ENCODE results near the gene ABT1. TPM values are rescaled to one million over a fixed set of nuclear protein-coding genes. Genes with fewer than 3 reads are reported as not detected.

Gene ABT1
- total RNA-seq, 1 experiment from 2014 or later: 33.7 TPM

GRCh38 chr6:26571592-26572296 is 25.0 kb upstream of the ABT1 start:
- ATAC-seq (peak; percentile 60), DNase-seq (peak; percentile 97)
- TF ChIP-seq EZH2phosphoT487 (IDR thresholded peaks at IDR 0.05; ENCODE audit: borderline replicate concordance, low read length) (no peak), CTCF (conservative IDR thresholded peaks at IDR 0.05; ENCODE audit: low read depth, low read length) (no peak), EZH2 (IDR thresholded peaks at IDR 0.05; ENCODE audit: low read length, unreplicated experiment) (no peak)
- H3K9me3 ChIP-seq (ENCODE audit: low read length): no peaks in the 10 kb centered on the region
- intact Hi-C loops (cut with micrococcal nuclease): loop anchor here (1.0 to 5.0 kb wide), 3 partner anchors 25 to 339 kb away; partner anchors contain the start of gene ABT1
- peaks cover 5% of the 10 kb centered on the region for H3F3A ChIP-seq (ENCODE audit: low read length, unreplicated experiment)
- H4K20me1 ChIP-seq (ENCODE audit: low read length): no peaks in the 10 kb centered on the region
- no peaks in the 10 kb centered on the region for H3K27me3 ChIP-seq (ENCODE audit: low read length)
- TSS peak; percentile 95 for BruUV-seq (replicated peaks)
- peak overlapping the region; percentile 88 for H3K4me2 ChIP-seq (ENCODE audit: low read length)
- H3K4me3 ChIP-seq (ENCODE audit: low read length): peak overlapping the region; percentile 90
- CTCF ChIA-PET: interaction anchor here (0.6 to 0.7 kb wide), 3 partner anchors 13 to 519 kb away, joined by 3 to 13 read pairs (median 4); no protein-coding TSS in a partner anchor
- peak overlapping the region; percentile 99 for H2AFZ ChIP-seq (ENCODE audit: low read length)
- no peaks in the 10 kb centered on the region for H3K79me2 ChIP-seq (ENCODE audit: low read length)
- H3K4me1 ChIP-seq (ENCODE audit: insufficient read depth, low read length): peaks cover 5% of the 10 kb centered on the region; the same call in 1 of the 2 replicates
- peak overlapping the region; percentile 50 for H3K27ac ChIP-seq (ENCODE audit: low read length)
- peak overlapping the region; percentile 63 for H3K9ac ChIP-seq (ENCODE audit: low read length)
- no peaks in the 10 kb centered on the region for H3K36me3 ChIP-seq (ENCODE audit: low read depth, low read length)
- POLR2A ChIA-PET (ENCODE audit: unreplicated experiment): no interaction called here
- no peaks in the 10 kb centered on the region for H3K9me2 ChIP-seq (replicated peaks; ENCODE audit: low read length)

- ChIA-PET CTCF (no interaction called here), POLR2A (ENCODE audit: unreplicated experiment) (no interaction called here)
- Histone ChIP-seq H2AFZ (ENCODE audit: low read length) (no peak overlapping the region), H3K4me3 (ENCODE audit: low read length) (no peak overlapping the region), H4K20me1 (ENCODE audit: low read length) (no peaks in the 10 kb centered on the region), H3K4me1 (ENCODE audit: insufficient read depth, low read length) (no peaks in the 10 kb centered on the region), H3K4me2 (ENCODE audit: low read length) (no peak overlapping the region), H3F3A (ENCODE audit: low read length, unreplicated experiment) (peaks cover 5% of the 10 kb centered on the region), H3K27me3 (ENCODE audit: low read length) (no peaks in the 10 kb centered on the region), H3K36me3 (ENCODE audit: low read depth, low read length) (no peaks in the 10 kb centered on the region), H3K9me2 (replicated peaks; ENCODE audit: low read length) (no peaks in the 10 kb centered on the region), H3K9ac (ENCODE audit: low read length) (no peak overlapping the region), H3K9me3 (ENCODE audit: low read length) (no peaks in the 10 kb centered on the region), H3K27ac (ENCODE audit: low read length) (no peak overlapping the region), H3K79me2 (ENCODE audit: low read length) (no peaks in the 10 kb centered on the region)
- intact Hi-C loops (cut with micrococcal nuclease): no loop called here
- ATAC-seq: no peak
- TF ChIP-seq EZH2 (IDR thresholded peaks at IDR 0.05; ENCODE audit: low read length, unreplicated experiment): no peak
- TF ChIP-seq EZH2phosphoT487 (IDR thresholded peaks at IDR 0.05; ENCODE audit: borderline replicate concordance, low read length): no peak
- TF ChIP-seq CTCF (conservative IDR thresholded peaks at IDR 0.05; ENCODE audit: low read depth, low read length): no peak
- no TSS peak for BruUV-seq (replicated peaks)
- DNase-seq: no peak
These were observed 21.2 kb upstream of the ABT1 start for GRCh38 chr6:26575494-26575939.

- DNase-seq (no peak), ATAC-seq (no peak)
- Histone ChIP-seq H3K27ac (ENCODE audit: low read length) (no peak overlapping the region), H3K9me2 (replicated peaks; ENCODE audit: low read length) (no peaks in the 10 kb centered on the region), H3F3A (ENCODE audit: low read length, unreplicated experiment) (peaks cover 2% of the 10 kb centered on the region), H3K4me3 (ENCODE audit: low read length) (no peak overlapping the region), H3K9ac (ENCODE audit: low read length) (no peak overlapping the region), H3K27me3 (ENCODE audit: low read length) (no peaks in the 10 kb centered on the region), H3K36me3 (ENCODE audit: low read depth, low read length) (no peaks in the 10 kb centered on the region), H3K4me2 (ENCODE audit: low read length) (no peak overlapping the region), H2AFZ (ENCODE audit: low read length) (no peak overlapping the region), H4K20me1 (ENCODE audit: low read length) (no peaks in the 10 kb centered on the region), H3K4me1 (ENCODE audit: insufficient read depth, low read length) (no peaks in the 10 kb centered on the region), H3K79me2 (ENCODE audit: low read length) (no peaks in the 10 kb centered on the region), H3K9me3 (ENCODE audit: low read length) (no peaks in the 10 kb centered on the region)
- BruUV-seq (replicated peaks): no TSS peak
- CTCF ChIA-PET: interaction anchor here (0.5 kb wide), 1 partner anchor 37 kb away, joined by 3 read pairs; no protein-coding TSS in a partner anchor
- POLR2A ChIA-PET (ENCODE audit: unreplicated experiment): no interaction called here
- intact Hi-C loops (cut with micrococcal nuclease): no loop called here
- TF ChIP-seq EZH2phosphoT487 (IDR thresholded peaks at IDR 0.05; ENCODE audit: borderline replicate concordance, low read length) (no peak), EZH2 (IDR thresholded peaks at IDR 0.05; ENCODE audit: low read length, unreplicated experiment) (no peak), CTCF (conservative IDR thresholded peaks at IDR 0.05; ENCODE audit: low read depth, low read length) (no peak)
These were observed 20.3 kb upstream of the ABT1 start for GRCh38 chr6:26576407-26576843.
